Mesenchymal stem cell (in vitro differentiated cells and primary cell): ENCODE data around the gene TMEM229A.
A peak's percentile ranks its signal among the peaks of the same experiment; 100 is the strongest.

Source experiments
- DNase-seq: peaks from one replicate; pipeline ENCODE4 v3.0.0-alpha.2; 2013
- H2AFZ ChIP-seq: one replicate; pipeline ENCODE4 v1.6.1; 2013; ENCODE audit warnings: low read depth, mild to moderate bottlenecking, control low read depth, inconsistent platforms, low read length, moderate library complexity
- H2AK5ac ChIP-seq: 2 replicates; pipeline ENCODE4 v1.6.1; 2013; ENCODE audit warnings: low read length, moderate library complexity, mild to moderate bottlenecking, inconsistent platforms; ENCODE audit not compliant: severe bottlenecking
- H2BK120ac ChIP-seq: one replicate; pipeline ENCODE4 v1.6.1; 2013; ENCODE audit warnings: low read depth, mild to moderate bottlenecking, inconsistent platforms, low read length, moderate library complexity
- H2BK12ac ChIP-seq, 2 experiments: one replicate each; pipeline ENCODE4 v1.6.1; 2013; ENCODE audit warnings: inconsistent platforms in 2 of 2, low read length in 2 of 2, mild to moderate bottlenecking in 2 of 2, moderate library complexity in 2 of 2, control low read depth in 1 of 2
- H2BK15ac ChIP-seq: one replicate; pipeline ENCODE4 v1.6.1; 2013; ENCODE audit warnings: mild to moderate bottlenecking, low read depth, inconsistent platforms; ENCODE audit not compliant: poor library complexity, severe bottlenecking
- H2BK5ac ChIP-seq: 2 replicates; pipeline ENCODE4 v1.6.1; 2013; ENCODE audit warnings: low read depth, mild to moderate bottlenecking, low read length, control low read depth, inconsistent platforms; ENCODE audit not compliant: poor library complexity, severe bottlenecking
- H3K14ac ChIP-seq, 2 experiments: one replicate each; pipeline ENCODE4 v1.6.1; 2013; ENCODE audit warnings: inconsistent platforms in 2 of 2, low read length in 2 of 2, control low read depth in 1 of 2, mild to moderate bottlenecking in 1 of 2, moderate library complexity in 1 of 2
- H3K18ac ChIP-seq, 2 experiments: one replicate each; pipeline ENCODE4 v1.6.1; 2013; ENCODE audit warnings: inconsistent platforms in 2 of 2, low read length in 2 of 2, control low read depth in 1 of 2, low read depth in 1 of 2, mild to moderate bottlenecking in 1 of 2
- H3K23ac ChIP-seq, 2 experiments: one replicate each; pipeline ENCODE4 v1.6.1; 2013; ENCODE audit warnings: inconsistent platforms in 2 of 2, low read length in 2 of 2, mild to moderate bottlenecking in 2 of 2, moderate library complexity in 2 of 2, control low read depth in 1 of 2
- H3K27ac ChIP-seq: 2 replicates; pipeline ENCODE4 v1.5.1; 2013; ENCODE audit warnings: mild to moderate bottlenecking, moderate library complexity, low read length, control low read depth, inconsistent platforms; ENCODE audit not compliant: poor library complexity, severe bottlenecking
- H3K27me3 ChIP-seq, 2 experiments: 2 replicates each; pipeline versions ENCODE4 v1.6.1 to v1.7.0; 2013; ENCODE audit warnings: low read length in 2 of 2, mild to moderate bottlenecking in 2 of 2, moderate library complexity in 2 of 2, control low read depth in 1 of 2, inconsistent platforms in 1 of 2; ENCODE audit not compliant: control insufficient read depth in 1 of 2, insufficient read depth in 1 of 2
- H3K36me3 ChIP-seq, 2 experiments: 2 replicates each; pipeline versions ENCODE4 v1.6.1 to v1.7.0; 2013; ENCODE audit warnings: low read length in 2 of 2, control low read depth in 1 of 2, inconsistent platforms in 1 of 2, low read depth in 1 of 2, mild to moderate bottlenecking in 1 of 2; ENCODE audit not compliant: insufficient read depth in 2 of 2, control insufficient read depth in 1 of 2
- H3K4ac ChIP-seq, 2 experiments: one replicate each; pipeline ENCODE4 v1.6.1; 2013; ENCODE audit warnings: inconsistent platforms in 2 of 2, low read length in 2 of 2, mild to moderate bottlenecking in 2 of 2, moderate library complexity in 2 of 2, control low read depth in 1 of 2, low read depth in 1 of 2
- H3K4me1 ChIP-seq: 2 replicates; pipeline ENCODE4 v1.6.1; 2013; ENCODE audit warnings: low read depth, low read length, control low read depth; ENCODE audit not compliant: control insufficient read depth, insufficient read depth
- H3K4me2 ChIP-seq: 2 replicates; pipeline ENCODE4 v1.6.1; 2013; ENCODE audit warnings: low read length, mild to moderate bottlenecking, inconsistent platforms; ENCODE audit not compliant: poor library complexity, severe bottlenecking
- H3K4me3 ChIP-seq, 2 experiments: 2 replicates each; pipeline versions ENCODE4 v1.5.1 to v1.7.0; 2013; ENCODE audit warnings: low read length in 2 of 2, mild to moderate bottlenecking in 2 of 2, control low read depth in 1 of 2, low read depth in 1 of 2; ENCODE audit not compliant: insufficient read depth in 1 of 2
- H3K79me1 ChIP-seq: replicated peaks from 2 replicates; pipeline ENCODE4 v1.6.1; 2013; ENCODE audit warnings: mild to moderate bottlenecking, control low read depth, low read length, inconsistent platforms; ENCODE audit not compliant: poor library complexity, severe bottlenecking
- H3K9ac ChIP-seq: 2 replicates; pipeline ENCODE4 v1.7.0; 2013; ENCODE audit warnings: mild to moderate bottlenecking, low read length, moderate library complexity
- H3K9me3 ChIP-seq: 2 replicates; pipeline ENCODE4 v1.7.0; 2013; ENCODE audit warnings: mild to moderate bottlenecking, low read length; ENCODE audit not compliant: control insufficient read depth
- H4K8ac ChIP-seq: one replicate; pipeline ENCODE4 v1.6.1; 2013; ENCODE audit warnings: inconsistent platforms, mild to moderate bottlenecking, low read length, moderate library complexity
- H4K91ac ChIP-seq: one replicate; pipeline ENCODE4 v1.6.1; 2013; ENCODE audit warnings: mild to moderate bottlenecking, low read length, inconsistent platforms
- WGBS: methylation state at CpG from one replicate; pipeline ENCODE4 v1.1.7; 2013; ENCODE audit warnings: mixed read lengths; 5-methylcytosine and 5-hydroxymethylcytosine counted together

Gene TMEM229A

DNA sequence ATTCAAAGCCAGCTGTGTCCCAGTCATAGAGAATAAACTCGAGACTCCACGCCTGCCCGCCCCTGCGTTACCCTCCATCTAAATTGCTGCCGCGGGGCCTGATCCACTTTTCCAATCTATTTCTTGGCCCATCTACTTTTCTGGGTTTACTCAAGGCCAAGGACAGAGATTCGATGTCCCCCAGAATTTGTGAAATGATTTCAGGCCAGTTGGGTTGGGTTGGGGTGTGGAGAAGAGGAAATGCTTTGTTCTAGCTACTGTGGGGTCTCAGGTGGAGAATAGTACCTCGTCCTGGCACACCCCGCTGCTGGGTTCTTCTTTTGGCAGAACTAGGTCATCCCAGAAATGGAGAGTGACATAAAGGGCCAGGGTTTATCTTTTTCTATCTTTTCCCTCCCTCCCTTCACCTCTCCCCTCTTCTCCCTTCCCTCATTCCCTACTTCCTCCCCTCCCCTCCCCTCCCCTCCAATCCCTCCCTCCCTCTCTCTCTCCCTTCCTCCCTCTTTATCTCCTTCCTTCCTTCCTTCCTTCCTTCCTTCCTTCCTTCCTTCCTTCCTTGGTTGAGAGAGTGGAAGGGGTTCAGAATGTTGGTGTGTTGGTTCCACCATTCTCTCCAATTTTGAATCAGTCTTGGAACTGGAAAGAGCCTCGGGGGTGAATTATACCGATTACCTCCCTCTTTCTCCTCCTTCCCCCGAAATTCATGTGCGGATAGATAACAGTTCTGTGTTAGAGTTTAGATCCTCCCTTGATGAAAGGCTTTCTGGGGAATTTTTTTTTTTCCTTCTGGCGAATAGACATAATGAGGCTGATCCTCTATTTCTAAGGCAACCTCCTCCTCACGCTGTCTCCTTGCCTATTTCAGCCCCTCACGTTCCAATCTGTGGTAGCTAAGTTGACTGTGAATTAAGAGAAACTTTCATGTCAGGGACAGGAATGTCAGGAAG is 1.2 kb upstream of the TMEM229A start:
- Histone ChIP-seq H2AFZ (no peak overlapping the region), H3K4ac (no peak overlapping the region)
- WGBS = 83% methylated on average over 12 of the region's 16 CpGs

DNA sequence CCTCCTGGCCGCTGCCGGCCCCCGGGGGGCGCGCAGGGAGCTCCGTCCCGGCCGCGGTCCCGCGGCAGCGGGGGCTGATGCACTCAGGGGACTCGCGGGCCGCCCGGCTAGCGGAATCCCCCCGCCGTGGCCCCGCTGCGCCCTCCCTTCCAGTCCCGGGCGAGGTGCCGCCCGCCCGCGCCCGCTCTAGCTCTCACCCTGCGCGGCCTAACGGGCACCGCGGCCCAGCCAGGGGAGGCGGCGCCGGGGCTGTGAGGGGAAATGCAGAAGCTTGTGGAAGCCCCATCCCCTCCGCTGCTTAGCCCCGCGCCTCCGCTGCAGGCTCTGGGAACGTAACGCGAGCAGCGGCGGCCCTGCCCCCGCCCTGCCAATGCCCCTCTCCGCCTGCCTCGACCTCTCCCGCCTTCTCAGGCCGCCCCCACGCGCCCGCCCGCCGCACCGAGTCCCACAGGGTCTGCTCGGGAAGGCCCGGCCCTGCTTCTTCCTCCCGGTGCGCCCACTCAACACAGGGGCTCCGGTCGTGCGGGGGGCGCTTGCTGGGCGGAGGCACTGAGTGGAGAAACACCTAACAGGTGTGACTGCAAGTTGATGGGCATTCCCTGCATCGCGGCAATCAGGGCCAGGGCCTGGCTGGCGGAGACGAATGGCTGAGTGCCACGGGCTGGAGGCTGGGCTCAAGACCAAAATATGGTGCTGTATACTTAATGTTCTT is 384 bp upstream of the TMEM229A start:
- Histone ChIP-seq H3K14ac (no peak overlapping the region), H3K4me1 (peaks cover 16% of the 10 kb centered on the region), H2AK5ac (no peak overlapping the region), H3K36me3 (no peaks in the 10 kb centered on the region), H3K27me3 (peaks cover 35 to 51% of the 10 kb centered on the region in 2 experiments), H2BK15ac (no peak overlapping the region), H3K27ac (no peak overlapping the region), H4K91ac (peak overlapping the region; percentile 27), H3K18ac (no peak overlapping the region), H2AFZ (peak overlapping the region; percentile 18), H3K79me1 (no peaks in the 10 kb centered on the region), H3K4ac (no peak overlapping the region), H2BK5ac (no peak overlapping the region), H3K9me3 (no peaks in the 10 kb centered on the region), H3K4me2 (peak overlapping the region; percentile 96), H2BK12ac (no peak overlapping the region), H2BK120ac (no peak overlapping the region), H3K9ac (no peak overlapping the region), H3K4me3 (peak overlapping the region in 1 of 2 experiments; percentile 58), H4K8ac (peak overlapping the region; percentile 15), H3K23ac (no peak overlapping the region)
- 6% methylated on average over 50 of the region's 70 CpGs for WGBS
- peak; percentile 15 for DNase-seq

More for the DNA sequence above, 1.2 kb upstream of the TMEM229A start:
- Histone ChIP-seq H3K9ac (no peak overlapping the region), H2AK5ac (no peak overlapping the region), H3K36me3 (no peaks in the 10 kb centered on the region), H4K8ac (no peak overlapping the region), H3K27me3 (peaks cover 35 to 51% of the 10 kb centered on the region in 2 experiments), H3K14ac (no peak overlapping the region), H3K79me1 (no peaks in the 10 kb centered on the region), H3K4me1 (peaks cover 16% of the 10 kb centered on the region), H3K18ac (no peak overlapping the region), H3K9me3 (no peaks in the 10 kb centered on the region), H2BK15ac (no peak overlapping the region), H3K23ac (no peak overlapping the region), H3K27ac (no peak overlapping the region), H3K4me3 (no peak overlapping the region), H2BK120ac (no peak overlapping the region), H4K91ac (no peak overlapping the region), H3K4me2 (no peak overlapping the region), H2BK5ac (no peak overlapping the region), H2BK12ac (no peak overlapping the region)
- no peak for DNase-seq

DNA sequence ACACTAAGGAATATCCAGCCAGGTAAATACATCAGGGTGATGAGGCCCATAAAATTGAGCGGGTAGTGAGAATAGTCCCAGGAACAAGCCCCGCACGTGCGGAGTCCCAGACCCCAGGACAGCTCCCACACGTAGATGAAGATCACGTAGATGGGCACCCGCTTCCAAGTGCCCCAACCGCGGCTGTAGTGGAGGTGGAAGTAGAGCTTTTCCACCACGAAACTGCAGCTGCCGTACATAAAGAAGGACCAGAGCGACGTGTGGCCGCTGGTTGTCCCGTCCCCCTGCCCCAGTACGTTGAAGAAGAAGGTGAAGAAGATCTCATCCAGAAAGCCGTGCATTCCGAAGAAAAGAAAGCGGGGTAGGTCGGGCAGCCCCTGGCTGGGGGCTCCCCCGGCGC is 948 bp downstream of the TMEM229A start:
- Histone ChIP-seq H2BK15ac (no peak overlapping the region), H2BK5ac (no peak overlapping the region), H3K9ac (no peak overlapping the region), H3K9me3 (no peaks in the 10 kb centered on the region), H3K36me3 (no peaks in the 10 kb centered on the region), H3K4me3 (peak overlapping the region in 1 of 2 experiments; percentile 50), H2BK120ac (no peak overlapping the region), H2BK12ac (no peak overlapping the region), H3K4ac (no peak overlapping the region), H2AFZ (no peak overlapping the region), H3K4me2 (peak overlapping the region; percentile 96), H3K23ac (no peak overlapping the region), H3K27me3 (peaks cover 35 to 51% of the 10 kb centered on the region in 2 experiments), H2AK5ac (no peak overlapping the region), H3K4me1 (peaks cover 16% of the 10 kb centered on the region), H4K8ac (no peak overlapping the region), H3K79me1 (no peaks in the 10 kb centered on the region), H3K14ac (no peak overlapping the region), H4K91ac (no peak overlapping the region), H3K18ac (no peak overlapping the region), H3K27ac (no peak overlapping the region)
- DNase-seq = peak; percentile 6
- whole genome bisulfite sequencing = 3% methylated on average over 22 of the region's 22 CpGs

DNA sequence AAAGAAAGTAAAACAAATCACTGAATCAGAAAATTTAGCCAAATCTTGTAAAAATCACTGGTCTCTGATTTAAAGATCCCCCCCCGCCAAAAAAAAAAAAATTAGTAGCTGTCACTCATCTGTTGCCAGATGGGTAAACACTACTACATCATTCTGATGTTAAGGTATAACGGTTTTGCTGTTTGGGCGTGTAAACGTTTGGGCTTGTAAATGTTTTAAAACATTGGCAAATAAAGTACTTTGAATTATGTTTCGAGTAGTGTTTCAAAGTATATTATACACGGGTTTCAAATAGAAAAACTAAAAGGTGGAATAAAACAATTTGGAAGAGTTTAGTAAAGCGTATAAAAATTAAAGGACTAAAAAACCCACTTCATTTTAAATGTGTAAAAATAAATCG is 1.5 kb downstream of the TMEM229A start:
- no peaks in the 10 kb centered on the region for H3K9me3 ChIP-seq
- H2BK12ac ChIP-seq = no peak overlapping the region
- H3K18ac ChIP-seq = no peak overlapping the region
- no peak overlapping the region for H3K4ac ChIP-seq
- no peak overlapping the region for H3K9ac ChIP-seq
- H3K79me1 ChIP-seq = no peaks in the 10 kb centered on the region
- no peak overlapping the region for H3K4me2 ChIP-seq
- no peak overlapping the region for H2AK5ac ChIP-seq
- H3K23ac ChIP-seq = no peak overlapping the region
- no peak overlapping the region for H2BK15ac ChIP-seq
- H4K91ac ChIP-seq = no peak overlapping the region
- DNase-seq = no peak
- no peak overlapping the region for H2BK5ac ChIP-seq
- H3K36me3 ChIP-seq = no peaks in the 10 kb centered on the region
- WGBS = 84% methylated on average over 5 of the region's 8 CpGs
- no peak overlapping the region for H2AFZ ChIP-seq
- H4K8ac ChIP-seq = no peak overlapping the region
- no peak overlapping the region for H3K14ac ChIP-seq
- peaks cover 35 to 51% of the 10 kb centered on the region in 2 experiments for H3K27me3 ChIP-seq
- H3K27ac ChIP-seq = no peak overlapping the region
- no peak overlapping the region for H2BK120ac ChIP-seq
- no peak overlapping the region for H3K4me3 ChIP-seq
- H3K4me1 ChIP-seq = peaks cover 16% of the 10 kb centered on the region
